GM21737 (cell line): ENCODE data around the gene SNF8.

Experiments
- ATAC-seq: cut with Tn5 transposase; IDR thresholded peaks from one replicate; pipeline ENCODE4 v1.9.1; 2021; ENCODE audit warnings: mild to moderate bottlenecking, moderate library complexity; ENCODE audit not compliant: unreplicated experiment

Gene SNF8

DNA sequence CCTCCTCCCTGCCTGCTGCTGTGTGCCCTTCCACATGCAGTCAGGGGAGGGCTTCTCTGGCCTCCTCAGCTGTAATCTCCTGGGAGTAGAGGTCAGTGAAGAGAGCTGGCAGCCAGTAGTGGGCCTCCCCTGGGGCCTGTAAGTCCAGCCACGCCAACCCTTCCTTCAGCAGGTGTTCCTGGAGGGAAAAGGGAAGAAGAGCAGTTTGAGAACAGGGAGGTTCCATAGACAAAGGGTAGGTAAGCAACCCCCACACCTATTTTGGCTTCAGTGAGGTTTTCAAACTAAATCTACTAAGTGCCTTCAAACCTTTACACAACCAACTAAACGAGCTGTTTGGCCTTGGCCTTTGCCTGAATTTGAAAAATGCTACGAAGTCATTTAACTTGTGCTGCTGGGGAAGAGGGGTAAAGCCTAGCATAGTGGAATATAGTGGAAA, 14.2 kb downstream of the SNF8 start:
- no peak for ATAC-seq

DNA sequence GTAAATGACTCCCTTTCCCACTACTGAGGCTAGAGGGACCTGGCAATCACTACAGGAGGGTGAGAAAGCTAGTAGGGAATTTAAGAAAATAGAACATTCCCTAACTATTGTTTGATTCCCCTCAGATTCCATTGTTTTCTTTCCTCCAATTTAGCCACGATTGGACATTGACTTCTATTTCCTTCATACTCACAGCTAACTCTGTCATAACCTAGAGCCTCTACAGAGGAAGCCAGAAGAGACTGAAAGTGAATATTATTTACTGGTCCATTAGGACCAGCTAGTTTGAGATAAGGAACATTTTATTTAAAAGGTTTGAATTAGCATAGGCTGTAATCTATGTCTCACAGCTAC, 14.9 kb downstream of the SNF8 start:
- no peak for ATAC-seq

DNA sequence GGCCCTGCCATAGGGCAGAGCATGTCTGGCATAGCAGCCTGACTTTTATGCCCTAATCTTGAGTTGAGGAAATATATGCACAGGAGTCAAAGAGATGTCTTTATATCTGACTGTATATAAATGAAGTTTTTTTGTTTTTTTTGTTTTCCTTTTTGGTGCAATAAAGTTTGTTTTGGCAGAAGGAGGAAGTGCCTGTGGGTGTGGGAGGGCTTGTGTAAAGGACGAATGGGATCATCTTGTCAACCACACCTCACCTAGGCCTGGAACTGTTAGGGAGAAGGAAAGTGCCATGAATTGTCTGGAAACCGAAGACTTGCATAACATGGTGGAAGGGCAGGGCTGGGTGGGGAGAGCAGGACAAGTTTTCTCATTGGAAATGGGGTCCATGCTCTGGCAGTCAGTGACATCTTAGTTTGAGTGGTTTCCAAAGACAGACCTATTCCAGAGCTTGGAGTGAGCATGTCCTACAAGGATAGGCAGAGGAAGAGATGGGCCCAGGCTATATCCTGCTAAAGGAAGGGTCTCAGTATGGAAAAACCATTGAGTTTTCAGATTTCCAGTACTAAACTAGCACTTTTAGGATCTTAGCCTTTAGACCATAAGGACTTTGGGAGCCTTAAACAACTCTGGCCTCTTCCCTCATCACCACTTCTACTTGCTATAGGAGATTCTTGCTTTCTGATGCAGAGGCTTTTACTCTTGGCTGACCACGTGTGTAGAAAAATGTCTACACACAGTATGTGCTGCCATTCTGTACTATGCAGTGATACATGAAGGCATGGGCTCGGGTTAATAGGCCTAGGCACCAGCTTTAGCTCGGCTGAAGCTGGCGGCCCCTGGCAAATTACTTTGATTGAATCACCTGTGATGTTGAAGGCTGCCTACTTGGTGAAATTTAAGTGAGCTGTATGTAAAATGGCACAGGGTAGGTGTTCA, 15.5 kb downstream of the SNF8 start:
- ATAC-seq, result no peak

DNA sequence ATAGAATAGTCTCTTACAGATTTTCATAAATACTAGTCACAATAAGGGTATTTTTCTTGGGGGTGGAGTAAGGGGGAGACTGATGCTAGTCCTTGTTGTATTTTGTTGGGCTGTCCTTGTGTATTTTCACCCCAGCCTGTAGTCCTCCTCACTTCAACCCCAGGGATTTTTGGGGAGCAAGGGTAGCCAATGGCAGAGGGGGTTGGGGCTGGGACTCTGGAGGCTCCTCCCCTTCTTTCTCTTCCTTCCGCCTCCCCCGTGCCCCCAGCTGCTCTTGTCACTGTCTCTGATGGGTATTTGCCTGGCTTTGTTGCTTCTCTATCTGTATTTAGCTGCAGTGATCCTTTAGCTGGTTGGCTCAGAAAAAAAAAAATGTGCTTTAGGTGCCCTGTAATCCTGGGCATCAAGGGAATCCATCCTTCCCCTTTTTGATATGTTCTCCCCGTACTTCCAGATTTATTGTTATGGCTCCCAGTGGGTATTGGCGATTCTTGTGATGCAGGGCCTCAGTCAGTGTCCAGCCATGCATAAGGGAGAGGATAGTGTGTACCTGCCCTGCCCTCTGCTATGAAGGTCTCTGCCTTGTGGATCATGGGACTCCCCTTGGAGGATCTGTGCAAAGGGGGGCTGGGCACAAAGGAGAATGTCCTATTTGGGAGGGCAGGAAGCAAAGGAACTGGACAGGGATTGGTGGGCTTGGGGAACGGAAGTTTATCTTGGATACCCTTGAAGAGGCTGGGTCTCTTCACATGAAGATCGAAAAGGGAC, 16.5 kb downstream of the SNF8 start:
- no peak for ATAC-seq

DNA sequence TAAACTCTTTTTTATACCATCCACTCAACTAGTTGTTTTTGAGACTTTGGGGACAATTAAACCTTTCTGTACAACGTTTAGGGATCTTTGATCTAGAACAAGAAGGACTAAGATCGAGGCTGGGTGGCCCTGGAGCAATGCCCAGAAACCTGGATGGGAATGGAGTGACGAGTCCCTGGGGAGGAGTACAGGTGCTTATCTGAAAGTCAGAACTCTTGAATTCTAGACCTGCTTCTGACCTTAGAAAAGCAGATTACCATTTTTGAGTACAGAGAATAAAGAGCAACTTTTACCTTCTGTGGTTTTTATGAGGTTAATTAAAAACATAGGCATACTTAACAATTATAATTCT, 18.7 kb downstream of the SNF8 start:
- no peak for ATAC-seq

DNA sequence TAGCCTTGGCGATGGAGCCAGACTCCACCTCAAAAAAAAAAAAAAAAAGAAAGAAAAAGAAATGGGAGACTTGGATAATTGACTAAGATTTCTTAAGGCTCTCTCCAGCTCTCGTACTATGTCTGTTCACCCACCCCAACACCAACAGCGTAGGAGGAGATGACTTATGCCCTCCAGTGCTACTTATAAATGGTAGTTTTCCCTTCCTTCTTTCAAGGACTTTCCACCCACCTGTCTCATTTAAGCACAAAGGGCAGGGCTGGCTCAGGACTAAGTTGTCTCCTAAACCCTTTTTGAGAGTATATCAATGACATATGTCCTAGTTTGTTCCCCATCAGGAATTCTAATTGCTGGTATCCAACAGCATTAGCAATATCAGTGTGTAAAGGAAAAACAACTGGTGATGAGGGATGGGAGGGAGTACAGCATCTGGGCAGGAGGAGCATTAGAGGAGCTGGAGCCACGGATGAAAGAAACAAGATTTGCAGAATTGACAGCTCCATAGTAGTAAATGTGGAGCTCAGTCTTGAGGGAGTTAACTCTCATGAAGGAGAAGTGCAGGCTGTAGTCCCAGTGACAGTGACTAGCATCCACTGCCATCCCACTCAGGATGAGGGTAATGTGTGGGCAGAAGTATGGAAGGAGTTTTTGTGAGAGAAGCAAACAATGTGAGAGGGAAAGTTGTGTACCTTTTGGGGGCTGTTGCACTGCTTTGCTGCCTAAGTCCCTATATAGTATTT, 19.2 kb downstream of the SNF8 start:
- no peak for ATAC-seq

DNA sequence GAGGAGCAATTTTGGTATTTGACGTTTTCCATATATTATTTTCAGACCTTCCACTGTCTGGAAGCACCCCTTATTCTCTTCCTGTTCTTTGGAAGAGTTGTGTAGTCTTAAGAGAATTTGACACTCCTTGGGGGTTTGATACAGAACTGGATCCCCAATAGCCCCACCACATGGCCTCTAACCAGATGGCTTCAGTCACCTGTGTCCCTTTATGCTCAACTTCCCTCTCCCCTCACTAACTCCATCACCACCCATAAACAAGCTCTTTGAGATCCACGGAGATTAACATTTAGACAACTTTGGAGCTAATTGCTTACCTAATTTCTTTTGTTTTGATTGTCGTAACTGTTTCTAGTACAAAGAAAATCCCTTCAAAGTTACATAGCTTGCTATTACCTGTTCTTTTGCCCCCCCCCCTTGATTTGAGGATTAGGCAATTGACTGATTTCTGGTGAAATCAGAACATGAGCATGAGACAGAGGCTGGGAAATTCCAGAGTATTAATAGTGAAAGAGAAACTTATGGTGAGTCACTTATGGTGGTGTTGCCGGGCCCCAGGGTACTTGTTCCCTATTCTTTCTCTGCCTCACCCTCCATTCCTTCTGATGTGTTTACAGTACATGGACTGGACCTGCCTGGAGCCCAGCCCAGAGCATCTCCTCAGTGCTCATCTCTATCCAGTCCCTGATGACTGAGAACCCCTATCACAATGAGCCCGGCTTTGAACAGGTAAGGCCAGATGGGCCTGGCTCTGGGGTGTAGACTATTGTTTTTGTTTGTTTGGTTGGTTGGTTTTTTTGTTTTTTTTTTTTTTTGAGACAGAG, 29.0 kb downstream of the SNF8 start:
- ATAC-seq, result peak; percentile 58

DNA sequence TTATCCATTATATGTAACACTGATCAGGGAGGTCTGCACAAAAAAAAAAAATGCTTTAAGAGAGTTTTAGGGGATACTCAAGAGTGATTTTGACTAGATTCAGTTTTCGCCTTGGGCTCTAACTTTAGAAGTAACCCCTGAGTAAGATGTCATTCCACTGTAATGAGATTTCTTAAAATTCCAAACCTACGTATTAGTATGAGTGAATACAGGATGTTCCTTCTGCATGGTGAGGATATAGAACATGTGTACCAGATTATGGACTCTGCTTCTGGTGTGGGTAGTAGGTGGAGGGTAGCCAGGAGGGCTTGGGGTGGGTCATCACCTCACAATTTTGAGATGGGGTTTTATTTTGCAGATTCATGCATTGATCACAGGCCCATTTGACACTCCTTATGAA, 32.2 kb downstream of the SNF8 start:
- no peak for ATAC-seq

DNA sequence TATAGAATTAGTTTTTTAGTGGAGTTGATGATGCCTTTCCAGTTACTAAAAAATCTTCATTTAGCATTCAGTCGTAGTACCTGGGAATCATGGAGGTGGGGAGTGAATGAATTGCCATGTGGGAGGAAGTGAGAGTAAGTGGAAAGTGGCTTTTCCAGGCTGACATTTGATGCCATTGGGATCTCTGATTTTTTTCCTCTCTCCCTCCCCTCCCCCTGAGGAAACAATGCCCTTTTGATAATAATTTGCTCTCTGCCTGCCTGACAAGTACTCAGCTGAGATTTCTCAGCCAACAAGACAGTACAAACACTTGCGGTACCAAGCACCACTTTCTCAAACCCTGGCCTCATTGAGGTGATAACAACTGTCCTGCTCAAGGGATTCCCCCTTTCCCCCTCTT, 34.3 kb downstream of the SNF8 start:
- ATAC-seq, result no peak

DNA sequence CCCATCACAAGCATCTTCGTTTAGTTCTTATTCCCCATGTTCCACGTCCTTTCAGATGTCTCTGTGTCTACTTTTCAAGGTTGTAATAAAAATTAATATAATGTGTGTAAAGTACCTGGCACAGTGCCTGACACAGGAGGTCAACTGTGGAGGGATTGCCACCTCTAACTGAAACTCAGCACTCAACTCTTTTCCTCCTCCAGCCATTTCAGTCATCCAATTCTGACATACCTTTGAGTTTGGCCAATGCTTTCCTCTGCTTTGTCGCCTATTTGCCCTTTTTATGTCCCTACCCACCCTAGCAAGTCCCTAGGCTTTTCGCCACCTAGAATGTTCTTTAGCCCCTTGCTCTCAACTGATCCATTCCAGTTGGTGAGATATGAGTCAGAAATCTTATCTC, 34.9 kb downstream of the SNF8 start:
- ATAC-seq, result no peak

DNA sequence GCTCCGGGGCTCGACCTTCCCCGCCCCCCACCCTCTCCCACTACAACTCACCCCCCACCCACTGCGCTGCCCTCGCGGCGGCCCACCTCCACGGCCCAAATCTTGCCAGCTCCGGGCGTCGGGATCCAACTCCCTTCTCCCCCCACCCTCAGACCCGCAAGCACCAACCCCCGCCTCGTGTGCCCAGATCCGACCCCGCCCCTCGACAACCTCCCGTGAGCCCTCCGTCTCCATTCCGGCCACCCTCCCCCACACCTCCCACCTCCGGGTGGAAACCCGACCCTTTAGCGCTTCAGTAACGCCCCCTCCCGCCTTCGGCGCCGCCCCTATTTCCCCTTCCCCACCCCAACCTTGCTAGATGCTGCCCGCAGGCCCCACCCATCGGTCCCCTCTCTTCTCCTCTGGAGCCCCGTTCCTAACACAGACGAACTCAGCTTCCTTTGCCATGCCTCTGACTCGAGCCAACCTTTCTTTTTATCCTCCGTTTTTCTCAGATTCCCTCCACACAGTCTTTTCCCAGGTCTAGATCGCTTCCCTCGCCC, 35.7 kb downstream of the SNF8 start:
- peak; percentile 49 for ATAC-seq

DNA sequence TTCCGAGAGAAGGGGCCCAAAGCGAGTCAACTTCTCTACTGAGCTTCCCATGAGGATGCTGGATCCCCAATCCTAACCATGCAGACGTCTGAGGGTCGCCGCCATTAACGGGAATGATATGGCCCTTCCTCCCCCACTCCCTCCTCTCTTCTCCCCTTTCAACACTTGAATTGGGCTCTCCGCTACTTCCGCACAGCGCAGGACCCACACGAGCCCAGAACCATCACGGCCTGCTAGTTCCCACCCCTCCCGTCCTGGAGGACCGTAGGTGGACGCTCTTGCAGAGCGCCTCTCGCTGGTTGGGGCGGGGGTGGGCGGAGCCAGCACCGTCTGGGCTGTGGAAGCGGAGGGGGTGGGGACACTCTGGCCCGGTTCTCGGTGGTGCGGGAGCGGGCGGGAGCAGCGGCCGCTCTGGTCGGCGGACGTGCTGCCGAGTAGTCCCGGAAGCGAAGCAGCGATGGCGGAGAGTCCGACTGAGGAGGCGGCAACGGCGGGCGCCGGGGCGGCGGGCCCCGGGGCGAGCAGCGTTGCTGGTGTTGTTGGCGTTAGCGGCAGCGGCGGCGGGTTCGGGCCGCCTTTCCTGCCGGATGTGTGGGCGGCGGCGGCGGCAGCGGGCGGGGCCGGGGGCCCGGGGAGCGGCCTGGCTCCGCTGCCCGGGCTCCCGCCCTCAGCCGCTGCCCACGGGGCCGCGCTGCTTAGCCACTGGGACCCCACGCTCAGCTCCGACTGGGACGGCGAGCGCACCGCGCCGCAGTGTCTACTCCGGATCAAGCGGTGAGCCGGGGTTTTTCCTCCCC, 36.4 kb downstream of the SNF8 start, which contains the start of gene UBE2Z:
UBE2Z (plus strand) TSS at position 361 of the 797 bp plus-strand sequence; CDS start at position 458, 97 bp downstream.
- ATAC-seq, result peak; percentile 74

DNA sequence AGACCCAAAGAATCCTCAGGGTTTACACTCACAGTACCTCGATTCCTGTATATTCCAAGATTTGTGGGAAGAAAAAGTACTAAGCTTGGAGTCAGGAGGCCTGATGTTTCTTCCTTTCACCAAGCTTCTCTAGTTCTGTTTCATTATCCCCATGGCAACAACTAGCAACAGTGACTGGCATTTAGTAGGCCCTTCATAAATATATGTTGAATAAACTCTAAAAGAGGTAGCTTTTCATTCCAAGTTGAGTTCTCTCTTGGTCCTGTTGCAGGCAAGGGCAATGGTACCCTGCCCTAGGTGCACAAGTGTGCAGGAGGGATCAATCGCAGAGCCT, 37.0 kb downstream of the SNF8 start:
- ATAC-seq, result no peak

DNA sequence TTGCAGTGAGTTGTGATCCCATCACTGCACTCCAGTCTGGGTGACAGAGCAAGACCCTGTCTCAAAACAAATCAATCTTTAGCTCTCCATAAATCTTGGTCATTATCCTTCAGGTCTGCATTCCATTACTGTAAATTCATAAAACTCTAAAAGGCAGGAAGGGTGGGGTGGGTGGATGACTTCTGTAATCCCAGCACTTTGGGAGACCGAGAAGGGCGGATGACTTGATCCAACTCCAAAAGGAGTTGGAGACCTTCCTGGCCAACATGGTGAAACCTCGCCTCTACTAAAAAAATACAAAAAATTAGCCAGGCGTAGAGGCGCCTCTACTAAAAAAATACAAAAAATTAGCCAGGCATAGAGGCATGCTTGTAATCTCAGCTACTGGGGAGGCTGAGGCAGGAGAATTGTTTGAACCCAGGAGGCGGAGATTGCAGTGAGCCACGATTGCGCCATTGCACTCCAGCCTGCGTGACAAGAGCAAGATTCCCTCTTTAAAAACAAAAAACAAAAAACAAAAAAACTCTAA, 38.6 kb downstream of the SNF8 start:
- no peak for ATAC-seq

DNA sequence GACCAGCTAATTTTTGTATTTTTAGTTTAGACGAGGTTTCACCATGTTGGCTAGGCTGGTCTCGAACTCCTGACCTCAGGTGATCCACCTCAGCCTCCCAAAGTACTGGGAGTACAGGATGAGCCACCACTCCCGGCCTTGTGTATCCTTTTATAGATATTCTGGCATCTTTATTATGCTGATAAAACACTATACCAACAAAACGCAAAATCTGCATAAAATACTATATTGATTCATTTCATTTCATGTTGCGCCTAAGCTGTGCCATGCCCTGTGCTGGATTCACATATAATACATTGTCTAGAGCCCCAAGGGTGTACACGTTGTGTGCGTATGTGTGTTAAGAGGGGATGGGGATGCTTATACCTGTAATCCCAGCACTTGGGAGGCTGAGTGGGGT, 40.2 kb downstream of the SNF8 start:
- no peak for ATAC-seq

DNA sequence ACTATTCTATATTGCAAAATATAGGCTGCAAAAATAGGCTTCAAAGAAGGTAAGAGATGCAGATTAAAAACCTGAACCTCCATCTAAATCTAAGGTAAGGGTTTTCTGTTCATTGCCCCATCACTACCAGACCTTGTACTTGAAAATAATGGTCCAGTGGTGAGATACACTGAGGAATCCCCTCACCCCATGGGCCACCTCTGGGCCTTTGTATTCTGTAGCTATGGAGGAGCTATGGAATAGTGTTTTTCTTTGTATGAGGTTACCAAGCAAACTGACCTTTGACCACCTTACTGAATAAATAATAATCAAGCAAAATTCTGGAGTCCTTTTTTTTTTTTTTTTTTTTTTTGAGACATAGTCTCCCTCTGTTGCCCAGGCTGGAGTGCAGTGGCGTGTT, 41.2 kb downstream of the SNF8 start:
- ATAC-seq, result no peak

DNA sequence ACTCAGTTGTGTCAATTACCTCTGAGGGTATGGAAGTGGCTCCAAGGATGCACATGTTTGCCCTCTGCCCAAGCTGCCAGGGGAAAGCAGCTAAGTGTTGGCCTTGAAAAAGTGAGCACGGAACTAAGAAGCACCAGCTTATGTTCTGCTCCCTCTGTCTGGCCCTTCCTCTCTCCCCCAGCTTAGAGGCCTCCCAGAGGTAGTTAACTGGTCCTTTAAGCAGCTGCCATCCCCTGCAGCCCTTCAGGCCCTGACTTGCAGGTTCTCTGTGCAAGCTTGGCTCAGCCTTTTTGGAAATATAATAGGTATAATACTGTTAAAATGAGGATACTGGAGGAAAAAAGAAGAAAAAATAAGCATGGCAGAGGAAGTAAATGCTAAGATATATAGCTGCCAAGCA, 43.4 kb downstream of the SNF8 start:
- ATAC-seq, result no peak

DNA sequence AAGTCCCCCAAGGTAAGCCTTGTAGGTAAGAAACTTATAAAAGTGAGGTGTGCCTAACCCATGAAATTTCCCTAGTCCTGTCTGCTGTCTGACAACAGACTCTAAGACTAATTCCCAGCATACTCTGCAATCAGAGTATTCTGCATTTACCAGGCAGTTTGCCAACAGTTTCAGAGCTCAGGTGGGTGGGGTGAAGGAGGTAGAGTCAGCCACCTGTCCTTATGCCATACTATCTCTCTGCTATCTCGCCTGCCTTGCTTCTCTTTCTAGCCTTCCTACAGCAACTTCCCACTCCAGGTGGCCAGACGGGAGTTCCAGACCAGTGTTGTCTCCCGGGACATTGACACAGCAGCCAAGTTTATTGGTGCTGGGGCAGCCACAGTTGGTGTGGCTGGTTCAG, 49.8 kb downstream of the SNF8 start:
- no peak for ATAC-seq
